H9 (cell line): ENCODE data around the gene ZSWIM3. TPM values are rescaled to one million over a fixed set of nuclear protein-coding genes. Genes with fewer than 3 reads are reported as not detected.
A peak's percentile ranks its signal among the peaks of the same experiment; 100 is the strongest.

Experiments used
- DNase-seq: peaks from one replicate; pipeline ENCODE4 v3.0.0-alpha.2; 2017
- H2AFZ ChIP-seq: one replicate; pipeline ENCODE4 v1.6.1; 2013; ENCODE audit warnings: mild to moderate bottlenecking, low read length, control low read depth, moderate library complexity
- H2AK5ac ChIP-seq: 2 replicates; pipeline ENCODE4 v1.6.1; 2013; ENCODE audit warnings: low read length, control low read depth, mixed read lengths; ENCODE audit not compliant: insufficient read length
- H2BK120ac ChIP-seq: one replicate; pipeline ENCODE4 v1.6.1; 2013; ENCODE audit warnings: low read depth, mild to moderate bottlenecking, low read length, control low read depth, inconsistent platforms; ENCODE audit not compliant: poor library complexity, severe bottlenecking
- H2BK12ac ChIP-seq: 2 replicates; pipeline ENCODE4 v1.6.1; 2013; ENCODE audit warnings: low read length, control low read depth, mixed read lengths, low read depth; ENCODE audit not compliant: insufficient read length
- H2BK15ac ChIP-seq: 2 replicates; pipeline ENCODE4 v1.6.1; 2013; ENCODE audit warnings: low read depth, low read length, control low read depth
- H2BK20ac ChIP-seq: one replicate; pipeline ENCODE4 v1.6.1; 2013; ENCODE audit warnings: low read depth, mild to moderate bottlenecking, low read length, control low read depth, inconsistent platforms; ENCODE audit not compliant: poor library complexity, severe bottlenecking
- H2BK5ac ChIP-seq: 2 replicates; pipeline ENCODE4 v1.6.1; 2013; ENCODE audit warnings: low read length, control low read depth, mixed read lengths; ENCODE audit not compliant: insufficient read length
- H3K14ac ChIP-seq: 2 replicates; pipeline ENCODE4 v1.6.1; 2013; ENCODE audit warnings: low read length, control low read depth; ENCODE audit not compliant: insufficient read depth
- H3K18ac ChIP-seq: 2 replicates; pipeline ENCODE4 v1.6.1; 2013; ENCODE audit warnings: low read depth, mild to moderate bottlenecking, mixed read lengths, low read length, control low read depth; ENCODE audit not compliant: insufficient read length
- H3K23ac ChIP-seq: 2 replicates; pipeline ENCODE4 v1.6.1; 2013; ENCODE audit warnings: low read length, control low read depth, mixed read lengths, low read depth; ENCODE audit not compliant: insufficient read length
- H3K23me2 ChIP-seq: 2 replicates; pipeline ENCODE4 v1.6.1; 2013; ENCODE audit warnings: low read depth, mild to moderate bottlenecking, mixed read lengths, low read length, control low read depth; ENCODE audit not compliant: insufficient read length, poor library complexity, severe bottlenecking
- H3K27ac ChIP-seq: 2 replicates; pipeline ENCODE4 v1.5.1; 2013; ENCODE audit warnings: low read length, control low read depth, mixed read lengths, low read depth; ENCODE audit not compliant: insufficient read length
- H3K27me3 ChIP-seq: 2 replicates; pipeline ENCODE4 v1.6.1; 2013; ENCODE audit warnings: low read length, control low read depth, inconsistent platforms; ENCODE audit not compliant: insufficient read depth
- H3K4ac ChIP-seq: 2 replicates; pipeline ENCODE4 v1.6.1; 2013; ENCODE audit warnings: low read depth, mild to moderate bottlenecking, control low read depth, inconsistent platforms, low read length, moderate library complexity
- H3K4me1 ChIP-seq: 2 replicates; pipeline ENCODE4 v1.6.1; 2013; ENCODE audit warnings: low read length, control low read depth, inconsistent platforms; ENCODE audit not compliant: insufficient read depth
- H3K4me2 ChIP-seq: 2 replicates; pipeline ENCODE4 v1.6.1; 2013; ENCODE audit warnings: low read length, control low read depth, mixed read lengths; ENCODE audit not compliant: insufficient read length, insufficient read depth
- H3K56ac ChIP-seq: 2 replicates; pipeline ENCODE4 v1.6.1; 2013; ENCODE audit warnings: low read depth, mild to moderate bottlenecking, mixed read lengths, low read length, control low read depth; ENCODE audit not compliant: insufficient read length
- H3K79me1 ChIP-seq: 2 replicates; pipeline ENCODE4 v1.6.1; 2013; ENCODE audit warnings: low read depth, mild to moderate bottlenecking, moderate library complexity, low read length, control low read depth, inconsistent platforms; ENCODE audit not compliant: insufficient read depth, poor library complexity, severe bottlenecking
- H3K79me2 ChIP-seq: 2 replicates; pipeline ENCODE4 v1.6.1; 2013; ENCODE audit warnings: low read length, control low read depth, inconsistent platforms; ENCODE audit not compliant: insufficient read depth
- H3K9ac ChIP-seq: 2 replicates; pipeline ENCODE4 v1.6.1; 2013; ENCODE audit warnings: low read length, control low read depth, mixed read lengths; ENCODE audit not compliant: insufficient read length; ENCODE audit errors: extremely low read depth
- H3K9me3 ChIP-seq: one replicate; pipeline ENCODE4 v1.6.1; 2013; ENCODE audit warnings: low read depth, low read length, inconsistent platforms; ENCODE audit not compliant: control insufficient read depth
- H3T11ph ChIP-seq: one replicate; pipeline ENCODE4 v1.6.1; 2013; ENCODE audit warnings: mild to moderate bottlenecking, low read length, control low read depth, inconsistent platforms
- H4K20me1 ChIP-seq: one replicate; pipeline ENCODE4 v1.6.1; 2013; ENCODE audit not compliant: control insufficient read depth, insufficient read length, insufficient read depth
- H4K5ac ChIP-seq: 2 replicates; pipeline ENCODE4 v1.6.1; 2013; ENCODE audit warnings: low read depth, mild to moderate bottlenecking, mixed read lengths, low read length, control low read depth; ENCODE audit not compliant: insufficient read length
- H4K8ac ChIP-seq: replicated peaks from 2 replicates; pipeline ENCODE4 v1.6.1; 2013; ENCODE audit warnings: low read length, control low read depth, mixed read lengths, low read depth; ENCODE audit not compliant: insufficient read length
- H4K91ac ChIP-seq: 2 replicates; pipeline ENCODE4 v1.6.1; 2013; ENCODE audit warnings: low read depth, mild to moderate bottlenecking, moderate library complexity, mixed read lengths, low read length, control low read depth; ENCODE audit not compliant: insufficient read length
- H3K27ac Mint-ChIP-seq, 3 experiments: 2 replicates in 2 of 3; 3 replicates in 1 of 3; pipeline ENCODE4 v1.8.0; 2020 to 2021; ENCODE audit warnings: mixed read lengths in 3 of 3, mild to moderate bottlenecking in 1 of 3, moderate library complexity in 1 of 3
- H3K27me3 Mint-ChIP-seq: 2 replicates; pipeline ENCODE4 v1.8.0; 2021; ENCODE audit warnings: low read depth, mild to moderate bottlenecking, moderate library complexity, mixed read lengths
- H3K36me3 Mint-ChIP-seq, 3 experiments: 2 replicates in 2 of 3; 3 replicates in 1 of 3; pipeline ENCODE4 v1.8.0; 2020 to 2021; ENCODE audit warnings: low read depth in 3 of 3, mixed read lengths in 3 of 3; ENCODE audit not compliant: insufficient read depth in 1 of 3
- H3K4me1 Mint-ChIP-seq, 2 experiments: 2 replicates each; pipeline ENCODE4 v1.8.0; 2020; ENCODE audit warnings: mixed read lengths in 2 of 2
- H3K4me3 Mint-ChIP-seq, 2 experiments: 2 replicates in 1 of 2; 3 replicates in 1 of 2; pipeline ENCODE4 v1.8.0; 2020 to 2021; ENCODE audit warnings: mild to moderate bottlenecking in 2 of 2, mixed read lengths in 2 of 2, moderate library complexity in 1 of 2
- H3K9me3 Mint-ChIP-seq, 2 experiments: 2 replicates in 1 of 2; 3 replicates in 1 of 2; pipeline ENCODE4 v1.8.0; 2020; ENCODE audit warnings: mild to moderate bottlenecking in 2 of 2, mixed read lengths in 2 of 2, moderate library complexity in 1 of 2
- WGBS: extraction: QIAGEN DNeasy Blood & Tissue Kit; methylation state at CpG from one replicate; pipeline ENCODE4 v1.1.7; 2013; ENCODE audit warnings: missing lambda C conversion rate, low lambda C conversion rate, mixed read lengths; ENCODE audit not compliant: insufficient read length; ENCODE audit errors: extremely low coverage; 5-methylcytosine and 5-hydroxymethylcytosine counted together
- total RNA-seq: library from RNA; stranded (reverse); gene quantifications from 2 replicates; pipeline ENCODE4 v1.2.1, GENCODE V29; 2021
- TF ChIP-seq, protein P1 (sequence below): fragments of 200-600 bp; sonication (generic); conservative IDR thresholded peaks from 3 replicates; pipeline ENCODE4 v1.8.0; 2021; ENCODE audit warnings: antibody characterized with exemption, mild to moderate bottlenecking

ZSWIM3 gene
- total RNA-seq, 1 experiment from 2014 or later = 8.0 TPM

DNA sequence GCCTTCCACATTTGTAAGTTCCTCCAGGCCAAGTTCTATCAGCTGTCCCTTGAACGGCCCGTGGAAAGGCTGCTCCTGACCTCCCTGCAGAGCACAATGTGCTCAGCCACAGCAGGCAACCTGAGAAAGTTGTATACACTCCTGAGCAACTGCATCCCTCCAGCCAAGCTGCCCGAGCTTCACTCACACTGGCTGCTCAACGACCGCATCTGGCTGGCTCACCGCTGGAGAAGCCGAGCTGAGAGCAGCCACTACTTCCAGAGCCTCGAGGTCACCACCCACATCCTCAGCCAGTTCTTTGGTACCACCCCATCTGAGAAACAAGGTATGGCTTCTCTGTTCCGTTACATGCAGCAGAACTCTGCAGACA lies 25.7 kb downstream of the ZSWIM3 start:
- no peaks in the 10 kb centered on the region for H3K4me1 ChIP-seq
- no peak overlapping the region for H4K91ac ChIP-seq

More for the DNA sequence above, 25.7 kb downstream of the ZSWIM3 start:
- no peak overlapping the region for H2BK20ac ChIP-seq
- H3K56ac ChIP-seq = no peak overlapping the region
- no peaks in the 10 kb centered on the region for H3K9me3 ChIP-seq
- H3K23me2 ChIP-seq = peaks cover 5% of the 10 kb centered on the region
- no peak overlapping the region for H2BK120ac ChIP-seq
- no peak overlapping the region for H3T11ph ChIP-seq
- Mint-ChIP-seq H3K9me3 (no peaks in the 10 kb centered on the region; a peak in 1 of 5 replicates), H3K36me3 (peaks cover 19 to 32% (median 24%) of the 10 kb centered on the region in 3 experiments), H3K27ac (no peak overlapping the region), H3K27me3 (no peaks in the 10 kb centered on the region), H3K4me1 (peaks cover 5 to 9% of the 10 kb centered on the region in 2 experiments), H3K4me3 (peak overlapping the region; percentile 12 to 72; a peak in 2 of 5 replicates)
- no peak overlapping the region for H3K4me2 ChIP-seq
- H3K79me1 ChIP-seq = no peaks in the 10 kb centered on the region
- H4K5ac ChIP-seq = no peak overlapping the region
- H4K20me1 ChIP-seq = no peaks in the 10 kb centered on the region
- no peak overlapping the region for H3K4ac ChIP-seq
- H3K23ac ChIP-seq = no peak overlapping the region
- H3K27me3 ChIP-seq = no peaks in the 10 kb centered on the region
- no peak overlapping the region for H2BK15ac ChIP-seq
- no peak for DNase-seq
- no peak overlapping the region for H2AK5ac ChIP-seq
- no peak overlapping the region for H2AFZ ChIP-seq
- no peak overlapping the region for H4K8ac ChIP-seq
- no CpG with 5 or more reads among the region's 9 CpGs for WGBS
- H3K79me2 ChIP-seq = peaks cover 5% of the 10 kb centered on the region; the same call in 1 of the 2 replicates
- H3K27ac ChIP-seq = no peak overlapping the region
- H2BK5ac ChIP-seq = no peak overlapping the region
- H3K14ac ChIP-seq = no peak overlapping the region
- no peak overlapping the region for H3K9ac ChIP-seq
- TF ChIP-seq, protein P1, sequence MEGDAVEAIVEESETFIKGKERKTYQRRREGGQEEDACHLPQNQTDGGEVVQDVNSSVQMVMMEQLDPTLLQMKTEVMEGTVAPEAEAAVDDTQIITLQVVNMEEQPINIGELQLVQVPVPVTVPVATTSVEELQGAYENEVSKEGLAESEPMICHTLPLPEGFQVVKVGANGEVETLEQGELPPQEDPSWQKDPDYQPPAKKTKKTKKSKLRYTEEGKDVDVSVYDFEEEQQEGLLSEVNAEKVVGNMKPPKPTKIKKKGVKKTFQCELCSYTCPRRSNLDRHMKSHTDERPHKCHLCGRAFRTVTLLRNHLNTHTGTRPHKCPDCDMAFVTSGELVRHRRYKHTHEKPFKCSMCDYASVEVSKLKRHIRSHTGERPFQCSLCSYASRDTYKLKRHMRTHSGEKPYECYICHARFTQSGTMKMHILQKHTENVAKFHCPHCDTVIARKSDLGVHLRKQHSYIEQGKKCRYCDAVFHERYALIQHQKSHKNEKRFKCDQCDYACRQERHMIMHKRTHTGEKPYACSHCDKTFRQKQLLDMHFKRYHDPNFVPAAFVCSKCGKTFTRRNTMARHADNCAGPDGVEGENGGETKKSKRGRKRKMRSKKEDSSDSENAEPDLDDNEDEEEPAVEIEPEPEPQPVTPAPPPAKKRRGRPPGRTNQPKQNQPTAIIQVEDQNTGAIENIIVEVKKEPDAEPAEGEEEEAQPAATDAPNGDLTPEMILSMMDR = no peak
- H3K18ac ChIP-seq = no peak overlapping the region
- H2BK12ac ChIP-seq = no peak overlapping the region
